ENCODE results near the gene TRPV6. TPM values are rescaled to one million over a fixed set of nuclear protein-coding genes. Genes with fewer than 3 reads are reported as not detected.

The TRPV6 gene
- total RNA-seq (2014; rRNA removed; shearing (Covaris generic)): not detected in 2 replicates

- no peak for DNase-seq (ENCODE audit: low read depth)
Observed at GRCh38 chr7:142885311-142886230, at the start of gene TRPV6. Gene TRPV6 (minus strand): TSS chr7:142885745.

- no peak for DNase-seq (ENCODE audit: low read depth)
Observed at GRCh38 chr7:142934056-142934455, 48.5 kb upstream of the TRPV6 start.

- DNase-seq (ENCODE audit: low read depth): no peak
Observed at GRCh38 chr7:142933624-142934023, 48.1 kb upstream of the TRPV6 start, which contains the start of gene TRPV5. Gene TRPV5 (minus strand): TSS chr7:142933746. CDS start chr7:142933459, 287 bp downstream.

GRCh38 chr7:142933092-142933475 is 47.5 kb upstream of the TRPV6 start:
- no peak for DNase-seq (ENCODE audit: low read depth)

GRCh38 chr7:142932386-142933091 is 47.0 kb upstream of the TRPV6 start:
- no peak for DNase-seq (ENCODE audit: low read depth)

GRCh38 chr7:142930126-142930730 is 44.7 kb upstream of the TRPV6 start:
- DNase-seq (ENCODE audit: low read depth): no peak

- DNase-seq (ENCODE audit: low read depth): no peak
Observed at GRCh38 chr7:142927949-142928348, 42.4 kb upstream of the TRPV6 start.

GRCh38 chr7:142927085-142927745 is 41.7 kb upstream of the TRPV6 start:
- no peak for DNase-seq (ENCODE audit: low read depth)

GRCh38 chr7:142925413-142925812 is 39.9 kb upstream of the TRPV6 start:
- DNase-seq (ENCODE audit: low read depth): no peak

GRCh38 chr7:142923391-142923790 is 37.8 kb upstream of the TRPV6 start:
- DNase-seq (ENCODE audit: low read depth): no peak

- DNase-seq (ENCODE audit: low read depth): no peak
Observed at GRCh38 chr7:142919656-142920055, 34.1 kb upstream of the TRPV6 start.

- DNase-seq (ENCODE audit: low read depth): no peak
Observed at GRCh38 chr7:142918901-142919300, 33.4 kb upstream of the TRPV6 start.

GRCh38 chr7:142917447-142917846 is 31.9 kb upstream of the TRPV6 start:
- no peak for DNase-seq (ENCODE audit: low read depth)

- no peak for DNase-seq (ENCODE audit: low read depth)
Observed at GRCh38 chr7:142916508-142916907, 31.0 kb upstream of the TRPV6 start.

- no peak for DNase-seq (ENCODE audit: low read depth)
Observed at GRCh38 chr7:142915315-142915714, 29.8 kb upstream of the TRPV6 start.

GRCh38 chr7:142914121-142914520 is 28.6 kb upstream of the TRPV6 start:
- DNase-seq (ENCODE audit: low read depth): no peak

- DNase-seq (ENCODE audit: low read depth): no peak
Observed at GRCh38 chr7:142913566-142913965, 28.0 kb upstream of the TRPV6 start.

GRCh38 chr7:142913051-142913450 is 27.5 kb upstream of the TRPV6 start:
- DNase-seq (ENCODE audit: low read depth): no peak

GRCh38 chr7:142910481-142910880 is 24.9 kb upstream of the TRPV6 start:
- DNase-seq (ENCODE audit: low read depth): no peak

- no peak for DNase-seq (ENCODE audit: low read depth)
Observed at GRCh38 chr7:142910031-142910433, 24.5 kb upstream of the TRPV6 start.

GRCh38 chr7:142908921-142909890 is 23.7 kb upstream of the TRPV6 start:
- DNase-seq (ENCODE audit: low read depth): peak; percentile 14

Measured in RPMI7951 (cell line).